DND-41 (cell line): ENCODE measurements around the gene MORN5.

Experiments used
- EZH2 ChIP-seq: IDR thresholded peaks from 3 replicates; pipeline ENCODE4 v1.6.1; 2012; ENCODE audit warnings: borderline replicate concordance, low read depth, mild to moderate bottlenecking, moderate library complexity, low read length, inconsistent platforms; ENCODE audit not compliant: severe bottlenecking
- TF ChIP-seq, protein P1 (sequence below): IDR thresholded peaks from 2 replicates; pipeline ENCODE4 v1.5.1; 2012; ENCODE audit warnings: borderline replicate concordance, low read length, moderate library complexity, mild to moderate bottlenecking; ENCODE audit not compliant: poor library complexity, severe bottlenecking; ENCODE audit errors: extremely low read depth

DNA sequence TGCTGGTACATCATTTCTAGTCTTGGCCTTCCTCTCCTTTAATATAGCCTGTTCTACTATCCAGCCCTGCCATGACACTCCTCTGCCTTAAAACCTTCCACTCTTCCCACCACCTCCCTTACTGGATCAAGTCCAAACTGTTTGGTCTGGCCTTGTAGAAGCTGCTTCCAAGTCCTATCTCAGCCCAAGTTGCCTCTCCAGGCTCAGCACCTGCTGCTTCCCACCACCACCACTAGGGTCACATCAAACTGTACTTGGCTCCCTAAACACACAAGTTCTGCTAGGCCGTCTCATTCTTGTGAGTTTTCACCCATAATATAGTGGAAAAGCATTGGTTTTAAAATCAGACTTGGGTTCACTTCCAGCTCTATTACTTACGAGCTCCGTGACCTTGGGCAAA, 1.5 kb upstream of the MORN5 start:
- TF ChIP-seq, protein P1, sequence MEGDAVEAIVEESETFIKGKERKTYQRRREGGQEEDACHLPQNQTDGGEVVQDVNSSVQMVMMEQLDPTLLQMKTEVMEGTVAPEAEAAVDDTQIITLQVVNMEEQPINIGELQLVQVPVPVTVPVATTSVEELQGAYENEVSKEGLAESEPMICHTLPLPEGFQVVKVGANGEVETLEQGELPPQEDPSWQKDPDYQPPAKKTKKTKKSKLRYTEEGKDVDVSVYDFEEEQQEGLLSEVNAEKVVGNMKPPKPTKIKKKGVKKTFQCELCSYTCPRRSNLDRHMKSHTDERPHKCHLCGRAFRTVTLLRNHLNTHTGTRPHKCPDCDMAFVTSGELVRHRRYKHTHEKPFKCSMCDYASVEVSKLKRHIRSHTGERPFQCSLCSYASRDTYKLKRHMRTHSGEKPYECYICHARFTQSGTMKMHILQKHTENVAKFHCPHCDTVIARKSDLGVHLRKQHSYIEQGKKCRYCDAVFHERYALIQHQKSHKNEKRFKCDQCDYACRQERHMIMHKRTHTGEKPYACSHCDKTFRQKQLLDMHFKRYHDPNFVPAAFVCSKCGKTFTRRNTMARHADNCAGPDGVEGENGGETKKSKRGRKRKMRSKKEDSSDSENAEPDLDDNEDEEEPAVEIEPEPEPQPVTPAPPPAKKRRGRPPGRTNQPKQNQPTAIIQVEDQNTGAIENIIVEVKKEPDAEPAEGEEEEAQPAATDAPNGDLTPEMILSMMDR, result peak; percentile 68
- no peak for TF ChIP-seq EZH2
